ENCODE data around the gene ZNF511.
"Not testable (repeated sequence)": the region's sequence is repeated elsewhere in the genome, so short reads cannot be mapped to it uniquely, and the experiment has no call there.

Gene ZNF511

GRCh38 chr10:133308421-133309099 is at the start of gene ZNF511, which contains the start of gene TUBGCP2:
Gene ZNF511, plus strand, starts transcription at chr10:133308914. Its CDS starts 30 bp downstream, at chr10:133308944.
Gene TUBGCP2, minus strand, starts transcription at chr10:133308872. Its CDS starts 5,931 bp downstream, at chr10:133302941.
- DNase-seq: peak; percentile 84

- no peak for DNase-seq
These were observed 49.1 kb upstream of the ZNF511 start for GRCh38 chr10:133259602-133259989.

- DNase-seq: peak; percentile 33
These were observed 47.6 kb upstream of the ZNF511 start for GRCh38 chr10:133260895-133261725.

- DNase-seq: peak; percentile 68
These were observed 46.9 kb upstream of the ZNF511 start for GRCh38 chr10:133261726-133262325.

GRCh38 chr10:133262696-133263095 is 46.0 kb upstream of the ZNF511 start:
- DNase-seq: no peak

GRCh38 chr10:133263674-133264073 is 45.0 kb upstream of the ZNF511 start:
- no peak for DNase-seq

- no peak for DNase-seq
These were observed 44.3 kb upstream of the ZNF511 start for GRCh38 chr10:133264461-133264860.

GRCh38 chr10:133265052-133265451 is 43.7 kb upstream of the ZNF511 start:
- DNase-seq: not testable (repeated sequence)

- DNase-seq: no peak
These were observed 42.5 kb upstream of the ZNF511 start for GRCh38 chr10:133266056-133266795.

- no peak for DNase-seq
These were observed 41.4 kb upstream of the ZNF511 start for GRCh38 chr10:133267293-133267692.

GRCh38 chr10:133267829-133268228 is 40.9 kb upstream of the ZNF511 start:
- no peak for DNase-seq

GRCh38 chr10:133268532-133268931 is 40.2 kb upstream of the ZNF511 start:
- DNase-seq: no peak

GRCh38 chr10:133269367-133269766 is 39.3 kb upstream of the ZNF511 start:
- DNase-seq: no peak

- DNase-seq: no peak
These were observed 38.5 kb upstream of the ZNF511 start for GRCh38 chr10:133270204-133270603.

GRCh38 chr10:133270773-133271297 is 37.9 kb upstream of the ZNF511 start:
- no peak for DNase-seq

GRCh38 chr10:133271521-133272300 is 37.0 kb upstream of the ZNF511 start:
- DNase-seq: no peak

- DNase-seq: no peak
These were observed 36.3 kb upstream of the ZNF511 start for GRCh38 chr10:133272301-133272963.

- no peak for DNase-seq
These were observed 35.7 kb upstream of the ZNF511 start for GRCh38 chr10:133272964-133273420.

- no peak for DNase-seq
These were observed 35.1 kb upstream of the ZNF511 start for GRCh38 chr10:133273534-133274143.

Measured in activated CD4-positive, alpha-beta T cell treated with anti-CD3 and anti-CD28 coated beads for 1 hour (primary cell).